HepG2 (cell line): ENCODE measurements around the gene TRPC4.

Experiments used
- HOXA3 ChIP-seq: sonication (generic); formaldehyde crosslinking; IDR thresholded peaks from 2 replicates; pipeline ENCODE4 v1.5.0; 2020; ENCODE audit warnings: missing genetic modification reagents
- PBX3 ChIP-seq: sonication (generic); formaldehyde crosslinking; IDR thresholded peaks from 2 replicates; pipeline ENCODE4 v1.8.1; 2023; ENCODE audit warnings: missing genetic modification reagents, inconsistent platforms, borderline replicate concordance
- ZNF138 ChIP-seq: sonication (generic); formaldehyde crosslinking; IDR thresholded peaks from 2 replicates; pipeline ENCODE4 v1.5.0; 2020; ENCODE audit warnings: mild to moderate bottlenecking, low read depth, missing genetic modification reagents

DNA sequence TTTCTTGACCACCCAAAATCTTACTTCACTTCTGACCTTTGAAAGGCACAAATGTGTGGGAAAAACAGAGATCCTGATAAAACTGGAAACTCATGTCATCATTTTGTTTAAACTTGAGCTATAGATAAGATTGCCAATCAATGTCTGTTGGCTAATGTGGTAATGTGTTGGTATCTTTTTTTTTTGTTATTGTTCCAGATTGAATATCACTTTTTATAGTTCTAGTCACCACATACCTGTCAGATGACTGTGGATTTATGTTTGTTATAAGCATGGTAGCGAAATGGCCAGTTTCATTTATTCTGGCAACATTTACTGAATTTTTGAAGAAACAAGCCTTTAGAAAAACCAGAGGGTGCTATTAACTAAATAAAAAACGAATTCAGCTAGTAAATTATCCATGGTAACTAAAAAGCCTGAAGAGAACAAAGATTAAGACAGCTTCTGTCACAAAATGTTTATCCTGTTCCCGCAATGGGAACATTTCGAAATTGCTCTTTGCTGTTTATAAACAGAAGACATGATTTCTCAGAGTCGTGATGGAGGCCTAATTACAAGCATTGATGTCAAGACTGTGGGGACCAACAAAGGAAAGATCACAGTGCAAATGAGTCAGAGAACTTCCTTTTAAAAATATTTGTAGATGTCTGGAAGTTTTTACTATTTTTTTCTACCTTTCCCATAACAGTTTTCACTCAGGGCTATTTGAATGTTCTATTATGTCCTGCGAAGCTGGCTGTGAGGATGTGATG is 188.1 kb downstream of the TRPC4 start:
- TF ChIP-seq HOXA3 (CRISPR knock-in tag) (no peak), ZNF138 (CRISPR knock-in tag) (no peak), PBX3 (no peak)
